ENCODE data around the gene PDE4C.

DNA sequence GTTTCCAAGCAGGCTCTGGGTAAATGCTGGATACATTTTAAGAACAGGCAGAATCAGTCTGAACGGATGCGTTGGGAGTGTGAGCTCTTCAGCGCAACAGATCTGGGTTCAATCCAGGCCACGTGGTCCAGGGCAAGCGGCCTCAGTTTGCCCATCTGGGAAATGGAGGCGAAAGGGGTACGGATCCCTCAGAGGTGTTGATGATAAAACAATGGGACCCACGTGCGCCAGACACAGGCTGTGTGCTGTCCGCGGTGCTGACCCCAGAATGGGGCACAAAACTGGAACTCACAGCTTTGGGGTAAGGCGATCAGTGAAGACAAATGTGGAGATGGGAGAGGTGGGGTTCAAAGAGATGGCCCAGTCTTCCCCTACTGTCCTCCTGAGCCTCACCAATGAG is 13.1 kb upstream of the PDE4C start:
- TF ChIP-seq CTCF (IDR thresholded peaks at IDR 0.05) (no peak), POLR2A (IDR thresholded peaks at IDR 0.05) (no peak)

Data from lower leg skin (tissue), 3 donors.